SHP77 (cell line): ENCODE results near the gene SPEF1.

Source experiments
- DNase-seq, 2 experiments: peaks; one replicate each; lab custom pipeline; 2025; lab: John Stamatoyannopoulos, UW

The SPEF1 gene

GRCh38 chr20:3788685-3789155 lies 7.5 kb upstream of the SPEF1 start:
- DNase-seq: peak in 1 of 2 experiments; percentile 38

GRCh38 chr20:3787324-3788014 lies 6.2 kb upstream of the SPEF1 start:
- no peak for DNase-seq

GRCh38 chr20:3786665-3787323 lies 5.5 kb upstream of the SPEF1 start, which contains the start of gene CENPB:
TSS of gene CENPB (minus strand) at chr20:3786740. CDS start at chr20:3786483, 257 bp downstream.
- peak; percentile 75 to 90 for DNase-seq

- peak; percentile 46 to 74 for DNase-seq
Measured at GRCh38 chr20:3786126-3786484, 4.9 kb upstream of the SPEF1 start.

- DNase-seq: peak; percentile 16 to 29
Measured at GRCh38 chr20:3785240-3786125, 4.2 kb upstream of the SPEF1 start.

- no peak for DNase-seq
Measured at GRCh38 chr20:3784863-3785239, 3.6 kb upstream of the SPEF1 start.

GRCh38 chr20:3784216-3784853 lies 3.1 kb upstream of the SPEF1 start:
- DNase-seq: no peak

GRCh38 chr20:3783511-3784195 lies 2.4 kb upstream of the SPEF1 start:
- no peak for DNase-seq

- no peak for DNase-seq
Measured at GRCh38 chr20:3783068-3783489, 1.8 kb upstream of the SPEF1 start.

- no peak for DNase-seq
Measured at GRCh38 chr20:3782597-3782996, 1.3 kb upstream of the SPEF1 start.

- no peak for DNase-seq
Measured at GRCh38 chr20:3778976-3779375, 2.3 kb downstream of the SPEF1 start.

GRCh38 chr20:3777716-3778629 lies 3.3 kb downstream of the SPEF1 start:
- DNase-seq: no peak

- DNase-seq: no peak
Measured at GRCh38 chr20:3777381-3777715, 3.9 kb downstream of the SPEF1 start.

GRCh38 chr20:3775457-3776108 lies 5.7 kb downstream of the SPEF1 start:
- DNase-seq: no peak

- DNase-seq: no peak
Measured at GRCh38 chr20:3771552-3772058, 9.6 kb downstream of the SPEF1 start.

- peak; percentile 73 to 76 for DNase-seq
Measured at GRCh38 chr20:3768342-3769130, 12.7 kb downstream of the SPEF1 start.

- peak; percentile 98 to 99 for DNase-seq
Measured at GRCh38 chr20:3767427-3768341, 13.6 kb downstream of the SPEF1 start, which contains the start of gene ADISSP. TSS of gene ADISSP (minus strand) at chr20:3767753. CDS start at chr20:3760100, 7,653 bp downstream.

- peak in 1 of 2 experiments; percentile 16 for DNase-seq
Measured at GRCh38 chr20:3767110-3767426, 14.2 kb downstream of the SPEF1 start.
